Activated B cell treated with CpG ODN at 0.5 μM for 24 hours (primary cell): Measurements from ENCODE around the gene RAD17. TPM values are rescaled to one million over a fixed set of nuclear protein-coding genes. Genes with fewer than 3 reads are reported as not detected.

ENCODE experiments used
- ATAC-seq: fragments of 200-7000 bp; cut with Tn5 transposase; one replicate; pipeline ENCODE4 v1.10.0; 2021; ENCODE audit warnings: low read depth, mild to moderate bottlenecking, moderate library complexity
- CTCF ChIA-PET: fragments of 350-600 bp; sonication (Branson Sonifier 250); formaldehyde crosslinking; loops from one replicate; lab custom pipeline; 2021; ENCODE audit warnings: antibody characterized with exemption; lab: Charles Lee
- POLR2A ChIA-PET: fragments of 350-600 bp; sonication (Branson Sonifier 250); formaldehyde crosslinking; loops from one replicate; lab custom pipeline; 2021; ENCODE audit warnings: antibody characterized with exemption; lab: Charles Lee
- DNase-seq: peaks from one replicate; pipeline ENCODE4 v3.0.0; 2022
- H3K27ac Mint-ChIP-seq: one replicate; pipeline ENCODE4 v1.8.0; 2020; ENCODE audit warnings: mixed read lengths
- H3K27me3 Mint-ChIP-seq: one replicate; pipeline ENCODE4 v1.8.0; 2021; ENCODE audit warnings: mixed read lengths
- H3K36me3 Mint-ChIP-seq: one replicate; pipeline ENCODE4 v1.8.0; 2021; ENCODE audit warnings: low read depth, mixed read lengths
- H3K4me1 Mint-ChIP-seq: one replicate; pipeline ENCODE4 v1.8.0; 2021; ENCODE audit warnings: mixed read lengths
- H3K4me3 Mint-ChIP-seq: one replicate; pipeline ENCODE4 v1.8.0; 2020; ENCODE audit warnings: mild to moderate bottlenecking, mixed read lengths
- H3K9me3 Mint-ChIP-seq: one replicate; pipeline ENCODE4 v1.8.0; 2020; ENCODE audit warnings: mixed read lengths
- intact Hi-C: fragments of 100-400 bp; cut with micrococcal nuclease; formaldehyde crosslinking; loops from one replicate; pipeline ENCODE4 v1.15.1; 2024
- total RNA-seq: library from RNA; stranded (reverse); gene quantifications from 2 replicates; pipeline ENCODE4 v1.2.3, GENCODE V29; 2022
- TF ChIP-seq, protein P1 (sequence below): fragments of 200-600 bp; IDR thresholded peaks from one replicate; pipeline ENCODE4 v1.8.0; 2022; ENCODE audit warnings: antibody characterized with exemption, mild to moderate bottlenecking

Gene RAD17
- total RNA-seq, 1 donor from 2014 or later = 30.6 TPM

DNA sequence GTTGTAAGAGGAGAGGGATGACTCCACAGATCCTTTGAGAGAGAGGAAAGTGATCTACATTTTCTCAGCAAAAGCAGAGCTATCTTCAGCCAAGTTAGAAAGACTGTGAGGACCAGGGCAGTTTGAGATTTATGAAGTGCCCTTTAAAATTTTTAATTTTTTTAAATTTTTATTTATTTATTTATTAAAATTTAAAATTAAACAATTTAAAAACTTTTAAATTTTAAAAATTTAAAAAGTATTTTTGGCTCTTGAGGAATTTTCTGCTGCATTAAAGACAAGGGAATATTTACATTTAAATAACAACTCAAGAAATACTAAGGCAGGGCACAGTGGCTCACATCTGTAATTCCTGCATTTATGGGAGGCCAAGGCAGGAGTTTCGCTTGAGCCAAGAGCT lies 92.6 kb downstream of the RAD17 start:
- Mint-ChIP-seq H3K27ac (no peak overlapping the region), H3K36me3 (no peaks in the 10 kb centered on the region), H3K9me3 (peaks cover 3% of the 10 kb centered on the region), H3K4me1 (no peaks in the 10 kb centered on the region), H3K27me3 (no peaks in the 10 kb centered on the region), H3K4me3 (no peak overlapping the region)
- intact Hi-C loops = no loop called here
- DNase-seq (no peak), ATAC-seq (no peak)
- TF ChIP-seq, protein P1, sequence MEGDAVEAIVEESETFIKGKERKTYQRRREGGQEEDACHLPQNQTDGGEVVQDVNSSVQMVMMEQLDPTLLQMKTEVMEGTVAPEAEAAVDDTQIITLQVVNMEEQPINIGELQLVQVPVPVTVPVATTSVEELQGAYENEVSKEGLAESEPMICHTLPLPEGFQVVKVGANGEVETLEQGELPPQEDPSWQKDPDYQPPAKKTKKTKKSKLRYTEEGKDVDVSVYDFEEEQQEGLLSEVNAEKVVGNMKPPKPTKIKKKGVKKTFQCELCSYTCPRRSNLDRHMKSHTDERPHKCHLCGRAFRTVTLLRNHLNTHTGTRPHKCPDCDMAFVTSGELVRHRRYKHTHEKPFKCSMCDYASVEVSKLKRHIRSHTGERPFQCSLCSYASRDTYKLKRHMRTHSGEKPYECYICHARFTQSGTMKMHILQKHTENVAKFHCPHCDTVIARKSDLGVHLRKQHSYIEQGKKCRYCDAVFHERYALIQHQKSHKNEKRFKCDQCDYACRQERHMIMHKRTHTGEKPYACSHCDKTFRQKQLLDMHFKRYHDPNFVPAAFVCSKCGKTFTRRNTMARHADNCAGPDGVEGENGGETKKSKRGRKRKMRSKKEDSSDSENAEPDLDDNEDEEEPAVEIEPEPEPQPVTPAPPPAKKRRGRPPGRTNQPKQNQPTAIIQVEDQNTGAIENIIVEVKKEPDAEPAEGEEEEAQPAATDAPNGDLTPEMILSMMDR = no peak
- POLR2A ChIA-PET = no interaction called here
- CTCF ChIA-PET = no interaction called here

Other genes starting within 250 kb of the RAD17 start
- 10.6 and 12.7 TPM in 2 replicates for gene CCNB1, start 202.7 kb upstream of the RAD17 start, total RNA-seq
- gene CENPH, start 180.2 kb upstream of the RAD17 start, total RNA-seq = 13.0 and 13.5 TPM in 2 replicates
- 27.1 and 33.5 TPM in 2 replicates for gene CDK7, start 134.9 kb upstream of the RAD17 start, total RNA-seq
- 7.9 and 8.1 TPM in 2 replicates for gene CCDC125, start 37.0 kb upstream of the RAD17 start, total RNA-seq
- 38.6 and 39.3 TPM in 2 replicates for gene AK6, start 298 bp upstream of the RAD17 start, total RNA-seq
- 44.7 and 45.4 TPM in 2 replicates for gene TAF9, start 298 bp upstream of the RAD17 start, total RNA-seq
- 1.2 and 1.6 TPM in 2 replicates for gene MARVELD2, start 45.3 kb downstream of the RAD17 start, total RNA-seq
- 1.9 and 2.2 TPM in 2 replicates for gene OCLN, start 123.0 kb downstream of the RAD17 start, total RNA-seq
- gene GTF2H2C, start 190.4 kb downstream of the RAD17 start, total RNA-seq = 41.4 and 52.0 TPM in 2 replicates